Activated CD8-positive, alpha-beta T cell treated with anti-CD3 and anti-CD28 coated beads, Interleukin-2, amount 10 ng/mL, durations not matched to agents 7 days and 5 days (primary cell): ENCODE measurements around the gene P4HA2. TPM values are rescaled to one million over a fixed set of nuclear protein-coding genes. Genes with fewer than 3 reads are reported as not detected.
"Not testable (repeated sequence)": the region's sequence is repeated elsewhere in the genome, so short reads cannot be mapped to it uniquely, and the experiment has no call there.

Experiments
- ATAC-seq: fragments of 150-1000 bp; cut with Tn5 transposase; one replicate; pipeline ENCODE4 v1.10.0; 2021; ENCODE audit warnings: moderate library complexity
- CTCF ChIA-PET: fragments of 350-600 bp; sonication (Branson Sonifier 250); formaldehyde crosslinking; loops from one replicate; lab custom pipeline; 2021; ENCODE audit warnings: antibody characterized with exemption; lab: Charles Lee
- POLR2A ChIA-PET: fragments of 350-600 bp; sonication (Branson Sonifier 250); formaldehyde crosslinking; loops from one replicate; lab custom pipeline; 2021; ENCODE audit warnings: antibody characterized with exemption; lab: Charles Lee
- DNase-seq: peaks from one replicate; pipeline ENCODE4 v3.0.0-alpha.2; 2020
- H3K27ac Mint-ChIP-seq: one replicate; pipeline ENCODE4 v1.8.0; 2021; ENCODE audit warnings: mild to moderate bottlenecking, mixed read lengths
- H3K27me3 Mint-ChIP-seq: one replicate; pipeline ENCODE4 v1.8.0; 2021; ENCODE audit warnings: low read depth, mixed read lengths
- H3K36me3 Mint-ChIP-seq: one replicate; pipeline ENCODE4 v1.8.0; 2021; ENCODE audit warnings: low read depth, mixed read lengths
- H3K4me1 Mint-ChIP-seq: one replicate; pipeline ENCODE4 v1.8.0; 2021; ENCODE audit warnings: low read depth, mixed read lengths
- H3K4me3 Mint-ChIP-seq: one replicate; pipeline ENCODE4 v1.8.0; 2021; ENCODE audit warnings: mild to moderate bottlenecking, mixed read lengths
- H3K9me3 Mint-ChIP-seq: one replicate; pipeline ENCODE4 v1.8.0; 2022; ENCODE audit warnings: mixed read lengths; ENCODE audit not compliant: insufficient read depth
- microRNA-seq: library from miRNA; unstranded; fragments of <30 nt; microRNA quantifications from one replicate; pipeline ENCODE4 v1.2.0, GENCODE V29; 2022
- total RNA-seq, 2 experiments: library from RNA; stranded (reverse); gene quantifications; one replicate each; pipeline ENCODE4 v1.2.3, GENCODE V29; 2021

The P4HA2 gene
- total RNA-seq, 2 experiments from 2014 or later: 11.4 to 13.5 TPM

- H3K27ac Mint-ChIP-seq: no peak overlapping the region
- CTCF ChIA-PET: no interaction called here
- peaks cover 3% of the 10 kb centered on the region for H3K36me3 Mint-ChIP-seq
- ATAC-seq (no peak), DNase-seq (no peak)
- H3K4me3 Mint-ChIP-seq: no peak overlapping the region
- peaks cover 16% of the 10 kb centered on the region for H3K9me3 Mint-ChIP-seq
- POLR2A ChIA-PET: no interaction called here
- no peaks in the 10 kb centered on the region for H3K4me1 Mint-ChIP-seq
- H3K27me3 Mint-ChIP-seq: peaks cover 40% of the 10 kb centered on the region
Observed at GRCh38 chr5:132147663-132148062, 80.0 kb downstream of the P4HA2 start.

GRCh38 chr5:132145326-132145725 is 82.3 kb downstream of the P4HA2 start:
- POLR2A ChIA-PET, H3K4me1 Mint-ChIP-seq, CTCF ChIA-PET, H3K27ac Mint-ChIP-seq, H3K4me3 Mint-ChIP-seq, H3K36me3 Mint-ChIP-seq, ATAC-seq, DNase-seq: not testable (repeated sequence)
- H3K9me3 Mint-ChIP-seq: peaks cover 15% of the 10 kb centered on the region
- peaks cover 34% of the 10 kb centered on the region for H3K27me3 Mint-ChIP-seq

DNA sequence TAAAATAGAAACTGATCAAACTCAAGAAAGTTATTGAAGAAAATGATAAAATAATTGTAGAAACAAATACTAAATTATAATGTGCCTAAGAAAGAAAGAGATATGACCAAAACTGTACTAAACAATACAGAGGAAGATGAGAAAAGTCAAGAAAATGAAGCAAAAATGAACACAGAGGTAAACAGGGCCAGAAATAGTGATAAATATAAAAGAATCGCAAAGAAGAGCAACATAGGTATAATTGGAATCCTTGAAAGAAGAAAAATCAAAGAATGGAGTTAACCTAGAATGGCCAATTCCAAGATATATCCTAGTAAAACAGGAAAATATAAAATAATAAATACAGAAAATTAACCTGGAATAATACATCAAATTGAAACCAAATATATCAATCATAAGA is 84.5 kb downstream of the P4HA2 start:
- ChIA-PET CTCF (no interaction called here), POLR2A (no interaction called here)
- Mint-ChIP-seq H3K4me1 (no peaks in the 10 kb centered on the region), H3K27me3 (peaks cover 37% of the 10 kb centered on the region), H3K9me3 (peaks cover 23% of the 10 kb centered on the region), H3K36me3 (peaks cover 3% of the 10 kb centered on the region), H3K27ac (no peak overlapping the region), H3K4me3 (no peak overlapping the region)
- ATAC-seq: no peak
- DNase-seq: no peak

DNA sequence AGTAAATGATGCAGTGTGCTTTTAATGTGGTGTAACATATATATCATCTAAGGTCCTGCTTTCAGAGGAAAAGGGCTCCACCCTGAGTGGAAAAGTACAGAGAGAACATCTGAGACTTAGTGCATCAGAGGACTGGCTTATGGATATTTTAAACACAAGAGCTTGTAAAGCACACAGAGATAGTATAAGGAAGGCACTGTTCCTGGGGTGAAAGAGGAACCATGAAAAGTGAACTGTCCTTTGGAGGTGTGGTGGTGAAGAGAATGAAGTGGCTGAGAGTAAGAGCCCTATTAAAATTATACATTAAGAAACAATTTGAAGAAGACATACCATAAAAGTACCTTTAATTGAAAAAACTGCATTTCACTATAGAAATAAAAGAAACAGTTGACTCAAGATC is 85.2 kb downstream of the P4HA2 start:
- Mint-ChIP-seq H3K9me3 (peaks cover 23% of the 10 kb centered on the region), H3K36me3 (peaks cover 3% of the 10 kb centered on the region), H3K4me3 (no peak overlapping the region), H3K27me3 (peaks cover 34% of the 10 kb centered on the region), H3K27ac (no peak overlapping the region), H3K4me1 (no peaks in the 10 kb centered on the region)
- ChIA-PET CTCF (interaction anchor here (1.2 kb wide), 1 partner anchor 79 kb away, joined by 3 read pairs; no protein-coding TSS in a partner anchor), POLR2A (no interaction called here)
- ATAC-seq (no peak), DNase-seq (no peak)

Small RNA genes within 50 kb of the gene (microRNA-seq; reads per million reads assigned to microRNA genes)
- gene MIR6830: not detected

Other genes starting within 250 kb of the P4HA2 start
- 10 to 100 TPM; 20.8 to 21.5 TPM for gene ACSL6, start 216.2 kb downstream of the P4HA2 start, total RNA-seq
- not detected for gene IL3, start 167.2 kb downstream of the P4HA2 start, total RNA-seq
- under 1 TPM; 0.55 to 0.61 TPM for gene CSF2, start 154.1 kb downstream of the P4HA2 start, total RNA-seq
- gene PDLIM4, start 29.8 kb upstream of the P4HA2 start, total RNA-seq: not detected
- gene SLC22A4, start 66.5 kb upstream of the P4HA2 start, total RNA-seq: not detected
- 1 to 10 TPM; 2.2 to 3.5 TPM for gene SLC22A5, start 141.9 kb upstream of the P4HA2 start, total RNA-seq